HG02885 (cell line): ENCODE results near the gene PSMD13.

Experiments
- ATAC-seq: cut with Tn5 transposase; IDR thresholded peaks from one replicate; pipeline ENCODE4 v1.9.1; 2021; ENCODE audit warnings: mild to moderate bottlenecking; ENCODE audit not compliant: unreplicated experiment, poor library complexity

Gene PSMD13

DNA sequence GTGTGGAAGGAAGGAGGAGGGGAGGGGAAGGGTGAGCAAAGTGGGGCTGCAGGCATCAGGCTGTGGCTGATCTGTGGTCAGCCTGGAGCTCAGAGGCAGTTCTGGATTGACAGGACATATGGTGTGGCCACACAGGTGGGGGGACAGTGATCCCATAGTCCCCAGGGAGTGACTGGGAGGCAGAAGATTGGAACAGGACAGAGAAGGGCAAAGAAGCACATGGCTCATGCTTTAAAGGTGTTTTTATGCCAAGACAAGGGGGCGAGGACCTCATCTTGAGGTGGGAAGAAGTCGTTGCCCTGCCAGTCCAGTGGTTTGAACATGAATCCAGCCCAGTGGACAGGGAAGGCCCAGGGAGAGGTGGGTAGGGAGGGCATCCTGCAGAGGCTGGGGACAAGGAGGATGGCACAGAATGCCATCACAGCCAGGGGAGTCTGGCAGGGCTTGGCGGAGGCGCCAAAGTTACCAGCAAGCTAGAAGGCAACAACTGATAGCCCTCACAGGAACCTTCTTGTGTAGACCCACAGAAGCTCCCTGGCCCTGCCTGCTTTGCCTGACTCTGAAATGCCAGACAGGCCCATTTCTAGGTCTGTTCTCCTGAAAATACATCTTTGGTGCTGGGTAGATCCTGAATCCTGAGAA, 32.7 kb upstream of the PSMD13 start:
- no peak for ATAC-seq

- ATAC-seq: no peak
Measured at GRCh38 chr11:204587-205109, 32.1 kb upstream of the PSMD13 start.

- no peak for ATAC-seq
Measured at GRCh38 chr11:205221-206001, 31.4 kb upstream of the PSMD13 start.

DNA sequence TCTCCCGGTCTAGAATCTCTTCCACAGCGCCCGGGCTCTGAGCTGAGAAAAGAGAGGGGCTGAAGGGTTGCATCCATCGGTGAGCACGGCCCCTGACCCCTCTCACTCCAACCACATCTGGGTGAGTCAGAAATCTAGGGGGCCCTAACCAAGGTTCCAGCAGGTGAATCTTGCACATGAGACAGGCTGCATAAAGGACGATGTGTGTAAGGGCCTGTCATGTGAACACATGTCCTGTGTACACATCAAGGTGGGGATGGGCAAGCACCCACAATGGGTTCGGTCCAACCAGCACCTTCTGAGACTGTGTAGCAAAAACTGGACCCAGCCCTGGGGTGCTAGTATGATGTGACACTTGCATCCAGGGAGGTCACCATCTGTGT, 30.8 kb upstream of the PSMD13 start:
- no peak for ATAC-seq

GRCh38 chr11:206526-207207, 30.1 kb upstream of the PSMD13 start:
- no peak for ATAC-seq

DNA sequence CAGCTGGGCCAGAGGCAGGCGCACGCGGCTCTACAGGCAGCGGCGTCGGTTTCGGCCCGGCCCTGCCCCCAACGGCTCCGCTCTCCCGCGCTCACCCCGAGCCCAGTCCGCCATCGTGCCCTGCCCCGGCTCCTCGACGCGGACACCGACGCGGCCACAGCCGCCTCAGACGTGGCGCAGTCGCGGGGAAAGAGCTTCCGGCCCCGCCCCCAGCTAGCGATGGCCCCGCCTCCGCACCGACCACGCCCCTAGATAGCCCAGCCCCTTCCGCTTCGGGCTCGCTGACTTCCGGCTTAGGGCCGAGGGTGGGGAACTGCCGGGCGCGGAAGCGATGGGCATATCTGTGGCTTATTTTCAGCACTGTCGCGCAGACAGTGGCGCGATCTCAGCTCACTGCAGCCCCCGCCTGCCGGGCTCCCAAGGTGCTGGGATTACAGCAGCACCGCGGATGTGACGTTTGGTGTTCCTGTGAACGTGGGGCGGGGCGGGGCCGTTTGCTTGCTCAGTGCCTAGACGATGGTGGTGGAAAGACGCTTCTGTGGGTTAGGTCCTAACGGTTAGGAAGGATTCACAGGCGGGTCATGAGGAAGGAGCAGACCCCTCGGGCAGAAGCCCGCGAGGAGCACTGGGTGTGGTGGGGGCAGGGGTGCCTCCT, 29.4 kb upstream of the PSMD13 start, which contains the start of the genes BET1L and RIC8A:
Gene BET1L, minus strand, starts transcription at position 192 of the 655 bp plus-strand sequence. Its CDS starts 78 bp downstream, at position 114.
Gene RIC8A, plus strand, starts transcription at position 501 of the 655 bp plus-strand sequence. CDS start 1,147 bp downstream, outside the sequence.
- ATAC-seq: peak; percentile 85

- ATAC-seq: no peak
Measured at GRCh38 chr11:207863-208180, 29.0 kb upstream of the PSMD13 start.

- peak; percentile 37 for ATAC-seq
Measured at GRCh38 chr11:208181-208916, 28.4 kb upstream of the PSMD13 start.

DNA sequence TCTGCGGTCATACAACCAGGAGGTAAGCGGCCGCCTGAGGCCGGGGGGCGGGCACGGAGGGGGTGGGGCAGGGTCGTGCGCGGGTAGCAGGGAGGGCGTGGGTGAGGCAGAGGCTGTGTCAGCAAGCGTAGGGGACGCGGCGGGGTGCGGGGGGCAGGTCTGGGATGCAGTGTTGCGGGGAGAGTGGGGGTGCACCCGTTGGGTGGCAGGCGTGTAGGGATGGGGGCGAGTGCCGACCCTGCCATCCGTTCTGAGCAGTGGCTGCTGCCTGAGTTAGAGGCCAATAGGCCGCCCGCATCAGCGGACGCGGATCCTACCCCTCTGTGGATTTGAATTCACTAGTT, 27.9 kb upstream of the PSMD13 start:
- ATAC-seq: peak; percentile 1

GRCh38 chr11:209275-210121, 27.3 kb upstream of the PSMD13 start:
- ATAC-seq: no peak

DNA sequence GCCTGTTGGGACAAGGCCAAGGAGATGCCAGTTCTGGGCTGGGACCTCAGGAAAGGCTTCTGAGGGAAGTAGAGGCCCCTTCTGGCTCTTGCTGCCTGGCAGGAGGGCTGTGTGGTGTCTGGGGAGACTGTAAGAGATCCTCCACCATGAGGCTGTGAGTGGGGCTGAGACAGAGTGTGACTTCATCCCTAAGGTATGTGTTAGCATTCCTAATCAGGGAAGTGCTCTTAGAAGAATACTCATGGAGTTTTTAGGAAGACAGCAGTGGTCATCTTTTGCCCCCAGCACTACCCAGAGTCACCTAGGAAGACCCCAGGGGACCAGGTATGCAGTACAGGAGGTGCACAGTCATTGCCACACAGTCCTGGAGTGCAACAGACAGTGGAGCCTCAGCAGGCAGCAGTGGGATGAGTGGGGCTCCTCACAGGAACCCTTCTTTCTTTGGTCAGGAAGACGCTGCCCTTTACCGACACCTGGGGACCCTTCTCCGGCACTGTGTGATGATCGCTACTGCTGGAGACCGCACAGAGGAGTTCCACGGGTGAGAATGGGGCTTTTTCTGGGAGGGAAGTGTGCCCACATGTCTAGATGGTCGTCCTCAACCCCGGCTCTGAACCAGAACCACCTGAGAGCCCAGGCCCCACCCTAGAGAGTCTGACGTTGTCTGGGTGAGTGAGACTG, 26.5 kb upstream of the PSMD13 start:
- no peak for ATAC-seq

DNA sequence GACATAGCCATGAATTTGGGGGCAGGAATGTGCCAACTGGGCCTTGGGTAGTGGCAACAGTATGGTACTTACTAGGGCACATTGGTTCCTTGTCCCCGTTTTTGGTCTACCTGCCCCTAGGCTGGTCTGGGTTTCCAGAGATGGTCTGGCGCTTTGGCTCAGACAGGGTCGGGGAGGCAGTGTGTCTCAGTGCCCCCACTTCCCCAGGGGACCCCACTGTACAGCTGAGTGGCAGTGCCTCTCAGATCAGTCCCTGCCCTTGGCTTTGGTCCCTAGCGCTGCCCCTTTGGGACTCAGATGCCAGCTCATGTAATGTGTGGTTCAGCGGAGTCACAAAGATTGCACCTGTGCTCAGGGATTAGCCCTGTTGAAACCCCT, 26.0 kb upstream of the PSMD13 start:
- no peak for ATAC-seq

DNA sequence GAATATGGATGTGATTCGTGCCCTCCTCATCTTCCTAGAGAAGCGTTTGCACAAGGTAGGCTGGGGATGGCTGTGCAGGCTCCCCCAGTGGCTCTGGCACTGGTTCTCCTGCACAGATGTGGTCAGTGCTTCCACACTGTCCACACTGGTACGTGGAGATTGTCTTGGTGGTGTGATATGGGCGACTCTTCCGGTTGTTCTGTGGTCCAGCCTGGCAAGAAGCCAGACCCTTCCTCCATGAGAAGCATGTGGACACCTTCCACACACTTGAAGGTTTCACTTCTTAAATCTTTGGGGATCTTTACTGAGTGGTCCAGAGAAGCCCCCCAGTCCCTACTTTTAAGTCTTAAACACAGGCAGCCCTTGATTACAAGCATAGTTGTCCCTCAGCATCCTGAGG, 25.5 kb upstream of the PSMD13 start:
- ATAC-seq: no peak

DNA sequence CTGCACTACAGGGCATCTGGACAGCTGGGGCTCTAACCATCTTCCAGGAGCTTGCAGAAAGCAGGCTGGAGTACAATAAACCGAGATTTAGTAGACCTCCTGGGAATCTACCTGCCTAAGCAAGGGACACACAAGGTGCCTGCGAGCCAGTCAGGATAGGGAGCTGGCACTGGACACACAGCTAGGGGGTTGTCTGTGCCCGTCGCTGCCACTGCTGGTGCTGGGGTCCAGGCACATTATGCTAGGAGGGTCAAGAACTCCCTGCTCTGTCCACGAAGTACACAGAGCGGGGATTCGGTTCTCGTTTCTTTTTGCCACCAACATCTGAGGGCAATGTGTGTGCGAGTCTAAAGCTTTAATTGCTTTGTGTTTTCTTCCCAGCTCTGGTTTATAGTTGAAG, 25.0 kb upstream of the PSMD13 start:
- ATAC-seq: no peak

GRCh38 chr11:212150-213100, 24.4 kb upstream of the PSMD13 start:
- no peak for ATAC-seq

- no peak for ATAC-seq
Measured at GRCh38 chr11:213111-213510, 23.7 kb upstream of the PSMD13 start.

DNA sequence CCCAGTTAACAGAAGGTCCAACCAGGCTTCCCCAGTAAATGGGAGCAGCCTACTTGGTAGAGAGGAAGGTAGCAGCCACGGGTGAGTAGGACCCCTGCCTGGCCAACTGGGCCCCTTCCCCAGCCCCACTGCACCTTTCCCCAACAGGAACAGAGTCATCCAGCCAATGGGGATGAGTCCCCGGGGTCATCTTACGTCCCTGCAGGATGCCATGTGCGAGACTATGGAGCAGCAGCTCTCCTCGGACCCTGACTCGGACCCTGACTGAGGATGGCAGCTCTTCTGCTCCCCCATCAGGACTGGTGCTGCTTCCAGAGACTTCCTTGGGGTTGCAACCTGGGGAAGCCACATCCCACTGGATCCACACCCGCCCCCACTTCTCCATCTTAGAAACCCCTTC, 22.7 kb upstream of the PSMD13 start:
- ATAC-seq: no peak
